Glomerular visceral epithelial cell (primary cell): Measurements from ENCODE around the gene FBXW8.
"Not testable (repeated sequence)": the region's sequence is repeated elsewhere in the genome, so short reads cannot be mapped to it uniquely, and the experiment has no call there.

Experiments used
- DNase-seq: peaks from one replicate; pipeline ENCODE4 v3.0.0-alpha.2; 2016; ENCODE audit errors: extremely low spot score

Gene FBXW8

GRCh38 chr12:117053597-117054201 lies 142.9 kb downstream of the FBXW8 start:
- DNase-seq = no peak

GRCh38 chr12:117054279-117054678 lies 143.5 kb downstream of the FBXW8 start:
- DNase-seq = no peak

DNA sequence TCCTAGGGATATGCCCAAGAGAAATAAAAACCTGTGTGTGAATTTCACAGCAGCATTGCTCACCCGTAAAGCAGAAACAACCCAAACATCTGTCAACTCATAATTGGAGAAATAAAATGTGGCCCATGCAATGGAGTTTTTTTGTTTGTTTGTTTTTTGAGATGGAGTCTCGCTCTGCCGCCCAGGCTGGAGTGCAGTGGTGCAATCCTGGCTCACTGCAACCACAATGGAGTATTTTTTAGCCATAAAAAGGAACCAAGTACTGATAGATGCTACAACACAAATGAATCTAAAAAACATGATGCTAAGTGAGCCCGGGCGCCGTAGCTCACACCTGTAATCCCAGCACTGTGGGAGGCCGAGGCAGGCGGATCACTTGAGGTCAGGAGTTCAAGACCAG lies 146.9 kb downstream of the FBXW8 start:
- DNase-seq = not testable (repeated sequence)

DNA sequence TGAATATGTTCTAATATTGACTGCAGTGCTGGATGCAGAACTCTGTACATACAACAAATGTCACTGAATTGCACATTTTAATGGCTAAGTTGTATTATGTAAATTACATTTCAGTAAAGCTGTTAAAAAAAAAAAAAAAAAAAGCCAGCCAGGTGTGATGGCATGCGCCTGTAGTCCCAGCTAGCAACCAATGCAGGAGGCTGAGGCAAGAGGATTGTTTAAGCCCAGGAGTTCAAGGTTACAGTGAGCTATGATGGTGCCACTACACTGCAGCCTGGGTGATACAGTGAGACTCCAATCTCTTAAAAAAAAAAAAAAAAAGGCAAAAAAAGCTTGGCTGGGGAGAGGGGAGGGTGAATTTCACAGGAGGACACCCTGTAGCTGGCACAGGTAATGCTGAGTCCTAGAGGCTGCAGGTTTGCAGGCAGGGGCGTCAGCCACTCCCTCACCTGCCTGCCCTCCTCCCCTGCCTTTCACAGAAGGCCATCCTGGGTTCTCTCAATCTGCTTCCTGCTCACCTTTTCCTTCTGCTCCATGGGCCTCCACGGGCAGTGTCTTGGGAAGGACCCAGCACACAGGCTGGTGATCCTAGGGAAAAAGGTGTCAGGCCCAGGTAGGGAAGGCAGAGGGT lies 147.8 kb downstream of the FBXW8 start:
- no peak for DNase-seq

GRCh38 chr12:117059156-117059555 lies 148.4 kb downstream of the FBXW8 start:
- DNase-seq = no peak

DNA sequence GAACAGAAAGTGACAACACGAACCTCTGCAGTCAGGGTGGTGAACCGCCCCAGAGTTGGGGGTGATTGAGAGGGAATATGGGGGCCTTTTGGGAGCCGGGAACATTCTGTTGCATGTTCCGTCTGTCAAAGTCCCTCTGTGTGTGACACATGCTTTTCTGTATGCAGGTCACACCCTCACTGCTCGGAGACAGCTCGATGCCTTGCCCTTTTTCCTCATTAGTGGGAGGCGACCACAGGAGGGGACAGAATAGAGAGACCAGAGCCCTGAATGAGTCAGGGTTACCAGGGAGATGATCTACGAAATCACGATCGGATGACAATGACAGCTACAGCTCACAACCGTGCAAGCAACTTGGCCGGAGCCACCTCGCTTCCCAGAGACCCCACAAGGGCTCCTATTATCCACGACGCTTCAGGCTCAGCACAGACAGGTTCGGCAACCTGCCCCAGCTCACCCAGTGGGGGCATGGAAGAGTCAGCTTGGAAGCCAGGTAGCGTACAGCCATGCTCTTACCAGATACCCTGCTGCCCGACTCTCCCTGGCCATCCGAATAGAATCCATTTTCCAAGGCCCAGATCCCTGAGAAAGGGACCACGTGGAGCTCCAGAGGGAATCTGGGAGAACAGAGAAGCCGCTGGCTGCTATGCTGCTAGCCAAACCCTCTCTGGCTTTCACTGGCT lies 149.6 kb downstream of the FBXW8 start:
- DNase-seq = no peak

GRCh38 chr12:117060929-117061305 lies 150.2 kb downstream of the FBXW8 start:
- no peak for DNase-seq

DNA sequence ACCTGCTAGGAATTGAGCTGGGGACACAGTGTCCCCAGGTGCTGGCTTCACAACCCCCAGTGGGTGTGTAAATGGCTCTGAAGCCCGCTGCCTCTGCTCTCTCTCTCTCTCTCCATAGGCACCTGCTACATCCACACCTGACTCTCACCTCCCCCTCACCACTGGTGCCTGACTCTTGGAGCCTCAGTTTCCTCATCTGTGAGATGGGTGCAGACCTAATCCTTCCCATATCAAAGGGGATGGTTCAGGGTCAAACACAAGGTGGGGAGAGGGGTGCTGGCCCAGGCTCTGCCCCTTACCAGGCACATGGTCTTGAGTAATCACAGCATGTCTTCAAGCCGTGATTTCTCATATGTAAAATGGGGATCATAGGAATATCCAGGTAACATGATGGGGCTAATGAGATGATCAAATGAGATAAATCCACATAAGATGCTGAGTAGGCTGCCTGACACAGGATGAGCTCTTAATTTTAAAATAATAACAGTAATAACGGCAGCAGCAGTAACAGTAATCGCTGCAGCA lies 150.9 kb downstream of the FBXW8 start:
- no peak for DNase-seq

- no peak for DNase-seq
Observed at GRCh38 chr12:117063162-117063911, 152.6 kb downstream of the FBXW8 start.

DNA sequence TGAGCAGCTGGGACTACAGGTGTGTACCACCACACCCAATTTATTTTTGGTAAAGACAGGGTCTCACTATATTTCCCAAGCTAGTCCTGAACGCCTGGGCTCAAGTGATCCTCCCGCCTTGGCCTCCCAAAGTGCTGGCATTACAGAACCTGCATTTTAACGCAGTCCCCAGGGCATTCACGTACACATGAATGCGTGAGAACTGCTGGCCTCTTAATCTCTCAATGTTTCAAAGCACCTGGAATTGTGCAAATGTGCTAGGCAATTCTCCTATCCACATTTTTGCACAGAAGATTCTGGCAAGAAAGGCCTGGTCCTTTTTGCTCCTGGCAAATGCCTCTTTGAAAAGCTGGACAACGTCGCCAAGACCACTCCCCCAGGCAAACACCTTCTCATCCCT lies 153.3 kb downstream of the FBXW8 start:
- DNase-seq = no peak

DNA sequence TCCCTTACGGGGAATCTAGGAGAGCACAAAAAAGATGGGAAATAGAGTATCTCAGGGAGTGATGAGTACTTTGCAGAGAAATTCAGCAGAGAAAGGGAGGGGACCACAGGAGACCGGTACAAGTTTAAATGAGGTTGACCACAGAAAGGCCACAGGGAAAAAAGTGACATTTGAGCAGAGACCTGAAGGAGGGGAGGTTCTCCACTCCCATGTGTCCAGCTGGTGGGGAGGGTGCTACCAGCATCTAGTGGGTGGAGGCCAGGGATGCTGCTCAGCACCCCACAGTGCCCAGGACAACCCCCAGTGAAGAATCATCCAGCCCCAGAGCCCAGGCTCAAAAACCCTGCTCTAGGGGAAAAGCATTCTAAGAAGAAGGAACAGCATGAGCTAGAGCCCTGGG lies 153.8 kb downstream of the FBXW8 start:
- DNase-seq = no peak

DNA sequence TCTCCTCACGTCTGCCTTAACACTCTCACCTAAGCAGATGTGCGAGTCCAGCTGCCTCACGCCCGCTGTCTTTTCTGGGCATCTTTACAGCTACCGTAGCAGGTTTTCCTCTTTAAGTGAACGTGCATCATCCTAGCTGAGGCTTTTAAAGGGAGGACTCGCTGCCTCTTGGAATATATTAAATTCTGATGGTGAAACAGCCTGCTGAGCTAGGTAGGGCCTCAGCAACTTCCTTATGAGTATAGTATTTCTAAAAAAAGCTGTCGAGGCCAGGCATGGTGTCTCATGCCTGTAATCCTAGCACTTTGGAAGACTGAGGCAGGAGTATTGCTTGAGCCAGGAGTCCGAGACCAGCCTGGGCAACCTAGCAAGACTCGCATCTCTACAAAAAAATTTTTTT lies 156.3 kb downstream of the FBXW8 start:
- no peak for DNase-seq

DNA sequence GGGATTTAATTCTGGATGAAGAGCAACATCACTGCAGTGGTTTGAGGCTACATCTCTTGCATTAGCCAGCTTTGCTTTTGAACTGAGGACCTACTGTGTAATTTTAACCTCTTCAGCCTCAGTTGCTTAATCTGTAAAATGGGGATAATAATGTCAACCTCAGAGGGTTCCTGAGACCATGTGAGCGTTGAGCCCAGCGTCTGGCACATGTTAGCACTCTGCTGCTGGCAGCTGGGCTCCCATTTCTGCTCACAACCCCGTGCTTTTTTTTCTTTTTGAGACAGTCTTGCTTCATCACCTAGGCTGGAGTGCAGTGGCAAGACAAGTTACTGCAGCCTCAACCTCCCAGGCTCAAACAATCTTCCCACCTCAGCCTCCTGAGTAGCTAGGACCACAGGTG lies 156.9 kb downstream of the FBXW8 start:
- no peak for DNase-seq

- DNase-seq = no peak
Observed at GRCh38 chr12:117068492-117068891, 157.7 kb downstream of the FBXW8 start.

DNA sequence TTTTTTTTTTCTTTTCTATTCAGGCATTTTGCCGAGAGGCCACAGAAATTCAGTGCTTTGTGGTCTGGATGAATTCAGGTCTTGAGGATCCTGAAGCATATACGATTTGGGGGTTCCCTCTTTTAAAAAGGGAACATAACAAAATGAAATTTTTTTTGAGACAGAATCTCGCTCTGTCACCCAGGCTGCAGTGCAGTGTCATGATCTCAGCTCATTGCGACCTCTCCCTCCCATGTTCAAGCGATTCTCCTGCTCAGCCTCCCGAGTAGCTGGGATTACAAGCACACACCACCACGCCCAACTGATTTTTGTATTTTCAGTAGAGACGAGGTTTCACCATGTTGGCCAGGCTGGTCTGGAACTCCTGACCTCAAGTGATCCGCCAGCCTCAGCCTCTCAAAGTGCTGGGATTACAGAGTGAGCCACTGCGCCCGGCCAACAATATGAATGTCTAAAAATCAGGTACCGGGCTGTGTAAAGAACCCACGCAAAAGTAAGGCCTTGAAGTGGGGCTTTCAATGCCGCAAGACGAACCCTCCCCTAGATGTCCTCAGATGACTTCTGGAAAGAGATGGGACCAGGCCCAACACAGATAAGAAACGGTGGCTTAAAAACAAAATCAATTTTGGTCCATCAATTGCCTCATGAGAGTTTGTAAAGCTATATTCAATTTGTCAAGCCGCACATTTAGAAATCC lies 158.5 kb downstream of the FBXW8 start:
- DNase-seq = no peak

DNA sequence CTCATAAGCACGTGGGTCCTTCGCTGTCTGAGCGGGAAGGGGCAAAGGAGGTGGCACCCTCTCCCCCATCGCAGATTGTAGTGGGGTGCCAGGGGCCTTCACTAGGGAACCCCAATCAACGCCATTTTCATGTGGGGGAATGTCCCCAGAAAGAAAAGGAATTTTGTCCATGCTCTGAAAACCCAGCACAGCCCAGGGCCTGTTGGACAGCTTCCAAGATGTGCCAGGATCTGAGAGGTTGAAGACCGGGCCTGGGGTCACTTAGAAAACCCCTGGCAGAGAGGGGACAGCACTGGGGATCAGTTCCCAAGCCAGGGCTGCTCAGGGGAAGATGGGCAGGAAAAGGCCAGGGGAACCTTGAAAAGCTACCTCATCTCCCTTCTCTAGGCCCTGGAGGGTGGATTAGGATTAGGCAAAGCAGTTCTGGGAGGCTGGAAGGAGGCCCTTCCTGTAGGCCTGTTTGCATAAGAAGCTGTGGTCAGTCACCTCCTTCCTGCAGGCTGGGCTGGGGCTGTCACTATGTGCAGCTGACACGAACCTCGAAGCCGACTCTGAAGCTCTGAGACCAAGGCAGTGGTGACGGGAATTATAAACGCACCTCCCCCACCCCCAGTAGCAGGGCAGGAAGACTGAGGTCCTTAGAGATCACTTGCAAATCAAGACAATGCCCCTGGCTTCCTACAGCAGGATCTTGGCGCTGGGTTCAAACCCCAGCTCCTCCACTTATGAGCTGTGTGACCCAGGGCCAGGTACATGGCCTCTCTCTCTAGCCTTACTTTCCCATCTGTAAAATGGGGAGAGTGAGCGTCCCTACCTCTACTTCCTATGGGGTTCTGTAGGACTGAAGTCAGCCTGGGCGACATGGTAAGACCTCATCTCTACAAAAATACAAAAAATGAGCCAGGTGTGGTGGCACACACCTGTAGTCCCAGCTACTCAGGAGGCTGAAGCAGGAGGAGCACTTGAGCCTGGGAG lies 159.5 kb downstream of the FBXW8 start:
- DNase-seq = no peak

DNA sequence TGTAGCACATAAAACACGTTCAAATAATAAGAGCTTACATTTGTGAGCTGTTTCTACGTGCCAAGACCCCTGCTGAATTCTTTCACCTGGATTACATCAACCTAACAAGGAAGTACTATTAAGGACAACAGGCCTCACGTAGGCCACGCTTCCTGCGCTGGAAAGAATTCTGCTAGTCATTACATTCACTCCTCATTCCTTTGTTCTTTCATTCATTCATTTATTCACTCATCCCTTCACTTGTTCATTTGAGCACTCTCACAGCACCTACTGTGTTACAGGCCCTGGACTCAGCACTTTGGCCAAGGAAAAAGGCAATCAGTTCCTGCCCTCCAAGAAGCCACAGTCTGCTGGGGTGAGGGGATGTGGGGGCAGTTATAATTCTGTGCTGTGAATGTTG lies 160.3 kb downstream of the FBXW8 start:
- no peak for DNase-seq

DNA sequence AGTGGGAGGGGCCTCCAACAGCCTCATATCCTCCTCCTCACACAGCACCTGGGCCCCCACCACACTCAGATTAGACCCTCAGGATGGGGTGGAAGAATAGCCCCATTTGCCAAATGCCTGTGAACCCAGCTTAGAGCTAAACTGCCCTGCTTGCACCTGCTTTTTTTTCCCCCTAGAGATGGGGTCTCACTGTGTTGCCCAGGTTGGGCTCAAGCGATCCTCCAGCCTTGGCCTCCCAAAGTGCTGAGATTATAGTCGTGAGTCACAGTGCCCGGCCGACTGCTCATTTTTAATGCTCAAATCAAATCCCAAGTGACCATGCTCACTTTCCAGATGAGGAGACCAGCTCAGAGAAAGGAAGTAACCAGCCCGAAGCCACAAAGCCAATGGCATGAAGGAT lies 161.4 kb downstream of the FBXW8 start:
- DNase-seq = no peak

DNA sequence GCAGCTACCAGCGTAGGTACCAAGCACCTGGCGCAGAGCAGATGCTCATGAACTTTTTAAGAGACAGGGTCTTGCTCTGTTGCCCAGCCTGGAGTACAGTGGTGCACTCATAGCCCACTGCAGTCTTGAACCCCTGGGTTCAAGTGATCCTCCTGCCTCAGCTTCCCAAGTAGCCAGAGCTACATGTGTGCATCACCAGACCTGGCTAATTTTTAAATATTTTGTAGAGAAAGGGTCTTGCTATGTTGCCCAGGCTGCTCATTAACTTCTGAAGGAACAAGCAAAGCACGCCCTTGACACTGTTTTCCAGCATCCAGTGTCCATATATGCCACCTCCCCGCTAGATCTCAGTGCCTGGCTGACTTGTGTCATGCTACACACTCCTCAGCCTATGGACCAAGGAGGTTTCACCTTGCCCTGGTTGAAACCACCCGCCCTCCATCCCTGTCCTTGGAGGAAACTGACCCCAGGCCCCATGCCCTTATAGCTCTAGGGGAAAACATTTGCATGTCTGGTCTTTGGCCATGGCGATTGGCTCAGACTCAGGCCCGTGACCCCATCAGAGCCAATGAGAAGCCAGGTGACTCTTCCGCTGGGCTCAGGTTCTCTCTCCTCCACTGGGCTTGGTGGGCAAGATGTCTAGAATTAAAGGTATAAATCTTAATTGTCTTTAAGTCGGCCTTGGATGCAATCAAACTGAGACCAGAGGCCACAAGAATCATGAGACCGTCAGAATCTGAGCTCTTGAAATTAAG lies 162.2 kb downstream of the FBXW8 start:
- no peak for DNase-seq

DNA sequence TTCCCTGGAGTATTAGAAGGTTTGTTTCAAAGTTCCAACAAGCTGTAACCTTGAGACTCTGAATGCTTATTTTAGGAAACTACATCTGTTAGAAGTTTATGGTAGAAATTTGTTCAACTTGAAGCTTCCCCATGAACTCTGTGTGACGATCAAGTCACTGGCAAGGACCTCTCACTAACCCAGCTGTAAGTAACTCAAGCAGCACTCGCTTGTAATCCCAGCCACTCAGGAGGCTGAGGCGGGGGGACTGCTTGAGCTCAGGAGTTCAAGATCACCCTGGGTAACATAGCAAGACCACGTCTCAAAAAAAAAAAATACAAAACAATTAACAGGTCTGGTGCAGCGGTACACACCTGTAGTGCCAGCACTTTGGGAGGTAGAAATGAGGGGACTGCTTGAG lies 162.9 kb downstream of the FBXW8 start:
- no peak for DNase-seq
